HFFc6 (cell line): Measurements from ENCODE around the gene ZP2. TPM values are rescaled to one million over a fixed set of nuclear protein-coding genes. Genes with fewer than 3 reads are reported as not detected.
"Not testable (repeated sequence)": the region's sequence is repeated elsewhere in the genome, so short reads cannot be mapped to it uniquely, and the experiment has no call there.

Experiments
- DNase-seq: peaks from one replicate; pipeline ENCODE4 v3.0.0-alpha.2; 2018
- H3K27ac Mint-ChIP-seq: 2 replicates; pipeline ENCODE4 v1.8.0; 2020; ENCODE audit warnings: mild to moderate bottlenecking, mixed read lengths
- H3K27me3 Mint-ChIP-seq: 2 replicates; pipeline ENCODE4 v1.8.0; 2021; ENCODE audit warnings: mild to moderate bottlenecking, moderate library complexity, mixed read lengths; ENCODE audit not compliant: insufficient read depth
- H3K36me3 Mint-ChIP-seq: 2 replicates; pipeline ENCODE4 v1.8.0; 2021; ENCODE audit warnings: low read depth, mixed read lengths
- H3K4me1 Mint-ChIP-seq: 2 replicates; pipeline ENCODE4 v1.8.0; 2020; ENCODE audit warnings: low read depth, mixed read lengths
- H3K4me3 Mint-ChIP-seq: 2 replicates; pipeline ENCODE4 v1.8.0; 2020; ENCODE audit warnings: mild to moderate bottlenecking, moderate library complexity, mixed read lengths
- H3K9me3 Mint-ChIP-seq: 2 replicates; pipeline ENCODE4 v1.8.0; 2020; ENCODE audit warnings: mild to moderate bottlenecking, mixed read lengths
- CTCF ChIP-seq: fragments of 200-600 bp; sonication (generic); IDR thresholded peaks from 2 replicates; pipeline ENCODE4 v1.5.0; 2021; ENCODE audit warnings: antibody characterized with exemption, mild to moderate bottlenecking
- total RNA-seq, 6 experiments: library from RNA; stranded (reverse); fragmentation: NEBNext Ultra II Directional; extraction: Animal tissue kit (Norgen Biotek cat#: 25700); gene quantifications; 2 replicates in 1 of 6; 3 replicates in 5 of 6; pipeline ENCODE4 v1.2.3, GENCODE V29; 2021

The ZP2 gene
- total RNA-seq, 6 experiments from 2014 or later: not detected

DNA sequence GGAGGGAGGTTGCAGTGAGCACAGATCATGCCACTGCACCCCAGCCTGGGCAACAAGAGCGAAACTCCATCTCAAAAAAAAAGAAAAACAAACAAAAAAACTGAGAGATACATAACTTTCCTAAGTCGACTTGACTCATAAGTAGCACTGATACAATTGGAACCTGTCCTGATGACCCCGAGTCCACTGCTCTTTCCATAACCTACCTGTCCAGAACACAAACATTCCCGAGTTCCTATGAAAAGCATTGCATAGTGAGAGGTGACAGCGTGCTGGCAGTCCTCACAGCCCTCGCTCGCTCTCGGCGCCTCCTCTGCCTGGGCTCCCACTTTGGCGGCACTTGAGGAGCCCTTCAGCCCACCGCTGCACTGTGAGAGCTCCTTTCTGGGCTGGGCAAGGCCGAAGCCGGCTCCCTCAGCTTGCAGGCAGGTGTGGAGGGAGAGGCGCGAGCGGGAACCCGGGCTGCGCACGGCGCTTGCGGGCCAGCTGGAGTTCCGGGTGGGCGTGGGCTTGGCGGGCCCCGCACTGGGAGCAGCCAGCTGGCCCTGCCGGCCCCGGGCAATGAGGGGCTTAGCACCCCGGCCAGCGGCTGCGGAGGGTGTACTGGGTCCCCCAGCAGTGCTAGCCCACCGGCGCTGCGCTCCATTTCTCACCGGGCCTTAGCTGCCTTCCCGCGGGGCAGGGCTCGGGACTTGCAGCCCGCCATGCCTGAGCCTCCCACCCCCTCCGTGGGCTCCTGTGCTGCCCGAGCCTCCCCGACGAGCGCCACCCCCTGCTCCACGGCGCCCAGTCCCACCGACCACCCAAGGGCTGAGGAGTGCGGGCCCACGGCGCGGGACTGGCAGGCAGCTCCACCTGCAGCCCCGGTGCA is 59.0 kb downstream of the ZP2 start:
- not testable (repeated sequence) for H3K9me3 Mint-ChIP-seq, DNase-seq, H3K4me3 Mint-ChIP-seq

GRCh38 chr16:21150375-21151001 is 60.9 kb downstream of the ZP2 start, which contains the start of gene DNAH3:
Gene DNAH3, minus strand, starts transcription at chr16:21150846. Its CDS starts 527 bp downstream, at chr16:21150319.
- H3K27ac Mint-ChIP-seq: no peak within 1 kb of the TSS
- no peak for TF ChIP-seq CTCF

More for the DNA sequence above, 59.0 kb downstream of the ZP2 start:
- peaks cover 27% of the 10 kb centered on the region for H3K27me3 Mint-ChIP-seq
- not testable (repeated sequence) for H3K4me1 Mint-ChIP-seq, H3K27ac Mint-ChIP-seq, H3K36me3 Mint-ChIP-seq

More at GRCh38 chr16:21150375-21151001, 60.9 kb downstream of the ZP2 start, which contains the start of gene DNAH3:
- H3K27me3 Mint-ChIP-seq: peaks cover 38% of the 10 kb centered on the region
- no peaks in the 10 kb centered on the region for H3K9me3 Mint-ChIP-seq
- H3K4me3 Mint-ChIP-seq: no peak within 1 kb of the TSS
- no peak for DNase-seq
- no peaks in the 10 kb centered on the region for H3K36me3 Mint-ChIP-seq
- no peaks in the 10 kb centered on the region for H3K4me1 Mint-ChIP-seq

Other genes with a start within 250 kb of the ZP2 start
- gene DNAH3, start 60.7 kb downstream of the ZP2 start, total RNA-seq: not detected
- gene LDAF1, start 52.9 kb downstream of the ZP2 start, total RNA-seq: 10 to 100 TPM; 16.0 to 22.1 (median 18.6) TPM
- not detected for gene ANKS4B, start 22.1 kb upstream of the ZP2 start, total RNA-seq
- gene CRYM, start 66.7 kb upstream of the ZP2 start, total RNA-seq: not detected